HEK293 (cell line): ENCODE results near the gene WLS.
A peak's percentile ranks its signal among the peaks of the same experiment; 100 is the strongest.

Experiments used
- CTCF ChIA-PET: fragments of 350-600 bp; formaldehyde crosslinking; extraction: SDS; loops from one replicate; lab custom pipeline; 2021; ENCODE audit warnings: antibody characterized with exemption; lab: Yijun Ruan, JAX
- POLR2A ChIA-PET: fragments of 300-600 bp; formaldehyde crosslinking; extraction: SDS; loops from one replicate; lab custom pipeline; 2020; ENCODE audit warnings: antibody characterized with exemption, inconsistent platforms; lab: Yijun Ruan, JAX
- H3K27ac ChIP-seq: fragments of 200-500 bp; sonication (Bioruptor generic); 2 replicates; pipeline ENCODE4 v1.5.1; 2014; ENCODE audit warnings: low read depth, low read length, control low read depth, inconsistent platforms; ENCODE audit errors: extremely low read depth
- H3K36me3 ChIP-seq, 2 experiments: fragments of 200-500 bp in 1 of 2; sonication (Bioruptor generic) in 1 of 2; 1 replicate in 1 of 2; 2 replicates in 1 of 2; pipeline ENCODE4 v1.5.1; 2014 to 2017; ENCODE audit warnings: inconsistent platforms in 2 of 2, low read length in 2 of 2; ENCODE audit not compliant: control insufficient read depth in 2 of 2, insufficient read depth in 1 of 2
- H3K4me1 ChIP-seq: fragments of 200-500 bp; sonication (Bioruptor generic); 2 replicates; pipeline ENCODE4 v1.5.1; 2014; ENCODE audit warnings: mild to moderate bottlenecking, low read length, inconsistent platforms; ENCODE audit not compliant: control insufficient read depth, insufficient read depth
- H3K4me3 ChIP-seq: 2 replicates; pipeline ENCODE4 v1.5.1; 2011; ENCODE audit warnings: low read depth, mild to moderate bottlenecking, control low read depth, low read length, moderate library complexity
- H3K9me3 ChIP-seq: fragments of 200-500 bp; sonication (Bioruptor generic); 2 replicates; pipeline ENCODE4 v1.5.1; 2014; ENCODE audit warnings: low read depth, low read length, inconsistent platforms; ENCODE audit not compliant: control insufficient read depth, insufficient read depth
- BCL11B ChIP-seq: fragments of 450-650 bp; formaldehyde crosslinking; IDR thresholded peaks from 2 replicates; pipeline ENCODE4 v1.5.1; 2016; ENCODE audit warnings: low read depth, missing biosample characterization, missing genetic modification characterization
- GLIS2 ChIP-seq: fragments of 450-650 bp; formaldehyde crosslinking; IDR thresholded peaks from 2 replicates; pipeline ENCODE4 v1.5.1; 2016; ENCODE audit warnings: missing biosample characterization, missing genetic modification characterization
- KLF7 ChIP-seq: fragments of 450-650 bp; formaldehyde crosslinking; IDR thresholded peaks from 2 replicates; pipeline ENCODE4 v1.5.1; 2016; ENCODE audit warnings: missing biosample characterization, missing genetic modification characterization, borderline replicate concordance
- KLF8 ChIP-seq: fragments of 450-650 bp; formaldehyde crosslinking; IDR thresholded peaks from 2 replicates; pipeline ENCODE4 v1.5.1; 2016; ENCODE audit warnings: missing biosample characterization, missing genetic modification characterization
- OSR2 ChIP-seq: fragments of 450-650 bp; formaldehyde crosslinking; IDR thresholded peaks from 2 replicates; pipeline ENCODE4 v1.5.1; 2016; ENCODE audit warnings: missing biosample characterization, missing genetic modification characterization
- PATZ1 ChIP-seq: fragments of 450-650 bp; formaldehyde crosslinking; IDR thresholded peaks from 2 replicates; pipeline ENCODE4 v1.5.1; 2016; ENCODE audit warnings: missing biosample characterization, missing genetic modification characterization
- PRDM1 ChIP-seq: fragments of 450-650 bp; formaldehyde crosslinking; IDR thresholded peaks from 2 replicates; pipeline ENCODE4; 2016; ENCODE audit warnings: missing biosample characterization, missing genetic modification characterization
- SCRT2 ChIP-seq: fragments of 450-650 bp; formaldehyde crosslinking; IDR thresholded peaks from 2 replicates; pipeline ENCODE4 v1.5.1; 2016; ENCODE audit warnings: missing biosample characterization, missing genetic modification characterization
- YY1 ChIP-seq: fragments of 450-650 bp; formaldehyde crosslinking; IDR thresholded peaks from 2 replicates; pipeline ENCODE4 v1.5.1; 2018; ENCODE audit warnings: missing biosample characterization, missing genetic modification characterization
- ZBTB11 ChIP-seq: fragments of 450-650 bp; formaldehyde crosslinking; conservative IDR thresholded peaks from 2 replicates; pipeline ENCODE4 v1.5.1; 2016; ENCODE audit warnings: low read depth, missing biosample characterization, missing genetic modification characterization
- ZBTB17 ChIP-seq: fragments of 450-650 bp; formaldehyde crosslinking; IDR thresholded peaks from 2 replicates; pipeline ENCODE4 v1.5.1; 2016; ENCODE audit warnings: missing biosample characterization, missing genetic modification characterization
- ZFHX2 ChIP-seq: fragments of 450-650 bp; formaldehyde crosslinking; conservative IDR thresholded peaks from 2 replicates; pipeline ENCODE4 v1.5.1; 2016; ENCODE audit warnings: missing biosample characterization, missing genetic modification characterization
- ZIC2 ChIP-seq: fragments of 450-650 bp; formaldehyde crosslinking; IDR thresholded peaks from 2 replicates; pipeline ENCODE4 v1.5.1; 2016; ENCODE audit warnings: missing biosample characterization, missing genetic modification characterization
- ZNF140 ChIP-seq: fragments of 450-650 bp; formaldehyde crosslinking; IDR thresholded peaks from 2 replicates; pipeline ENCODE4 v1.5.1; 2016; ENCODE audit warnings: missing biosample characterization, missing genetic modification characterization
- ZNF18 ChIP-seq: fragments of 450-650 bp; formaldehyde crosslinking; IDR thresholded peaks from 2 replicates; pipeline ENCODE4 v1.5.1; 2016; ENCODE audit warnings: missing biosample characterization, missing genetic modification characterization
- ZNF292 ChIP-seq: fragments of 450-650 bp; formaldehyde crosslinking; IDR thresholded peaks from 2 replicates; pipeline ENCODE4 v1.5.1; 2016; ENCODE audit warnings: low read depth, missing biosample characterization, missing genetic modification characterization, borderline replicate concordance
- ZNF341 ChIP-seq: fragments of 450-650 bp; formaldehyde crosslinking; IDR thresholded peaks from 2 replicates; pipeline ENCODE4; 2016; ENCODE audit warnings: low read depth, missing biosample characterization, missing genetic modification characterization
- ZNF366 ChIP-seq: fragments of 450-650 bp; formaldehyde crosslinking; conservative IDR thresholded peaks from 2 replicates; pipeline ENCODE4 v1.5.1; 2016; ENCODE audit warnings: missing biosample characterization, missing genetic modification characterization
- ZNF398 ChIP-seq: fragments of 450-650 bp; formaldehyde crosslinking; IDR thresholded peaks from 2 replicates; pipeline ENCODE4 v1.5.1; 2017; ENCODE audit warnings: missing biosample characterization, missing genetic modification characterization
- ZNF510 ChIP-seq: fragments of 450-650 bp; formaldehyde crosslinking; IDR thresholded peaks from 2 replicates; pipeline ENCODE4 v1.5.1; 2018; ENCODE audit warnings: mild to moderate bottlenecking, missing genetic modification characterization, missing biosample characterization; ENCODE audit not compliant: insufficient replicate concordance
- ZNF513 ChIP-seq: fragments of 450-650 bp; IDR thresholded peaks from 2 replicates; pipeline ENCODE4 v1.5.1; 2018; ENCODE audit warnings: missing biosample characterization, missing genetic modification characterization
- ZNF600 ChIP-seq: fragments of 450-650 bp; formaldehyde crosslinking; IDR thresholded peaks from 2 replicates; pipeline ENCODE4 v1.5.1; 2016; ENCODE audit warnings: missing biosample characterization, missing genetic modification characterization
- ZNF621 ChIP-seq: fragments of 450-650 bp; formaldehyde crosslinking; IDR thresholded peaks from 2 replicates; pipeline ENCODE4 v1.5.1; 2017; ENCODE audit warnings: missing biosample characterization, missing genetic modification characterization
- ZNF629 ChIP-seq: fragments of 450-650 bp; formaldehyde crosslinking; IDR thresholded peaks from 2 replicates; pipeline ENCODE4 v1.5.1; 2017; ENCODE audit warnings: missing biosample characterization, missing genetic modification characterization
- ZNF843 ChIP-seq: fragments of 450-650 bp; formaldehyde crosslinking; IDR thresholded peaks from 2 replicates; pipeline ENCODE4 v1.5.1; 2016; ENCODE audit warnings: missing biosample characterization, missing genetic modification characterization
- ZSCAN4 ChIP-seq: fragments of 450-650 bp; formaldehyde crosslinking; IDR thresholded peaks from 2 replicates; pipeline ENCODE4 v1.5.1; 2017; ENCODE audit warnings: missing biosample characterization, missing genetic modification characterization

WLS gene

GRCh38 chr1:68231627-68232288 lies 565 bp downstream of the WLS start:
- Histone ChIP-seq H3K4me3 (peak overlapping the region; percentile 79), H3K27ac (peak overlapping the region; percentile 93), H3K9me3 (no peaks in the 10 kb centered on the region), H3K36me3 (peaks cover 0 to 3% of the 10 kb centered on the region in 2 experiments; a peak in 1 of 3 replicates), H3K4me1 (peaks cover 11% of the 10 kb centered on the region)
- CTCF ChIA-PET = interaction anchor here (0.8 to 3.4 kb wide), 8 partner anchors 10 to 114 kb away, joined by 3 to 15 read pairs (median 4); no protein-coding TSS in a partner anchor
- POLR2A ChIA-PET = interaction anchor here (0.5 to 3.4 kb wide), 23 partner anchors 8 to 1360 kb away, joined by 3 to 57 read pairs (median 3); partner anchors contain the start of gene GADD45A
- TF ChIP-seq ZNF140 (no peak), ZBTB11 (tag by site-specific recombination) (peak; percentile 84), ZIC2 (tag by site-specific recombination) (peak; percentile 16), ZNF621 (no peak), PATZ1 (tag by site-specific recombination) (peak; percentile 73), GLIS2 (tag by site-specific recombination) (no peak), OSR2 (peak; percentile 32; the same call in 1 of the 2 replicates), ZNF513 (no peak), ZNF398 (tag by site-specific recombination) (peak; percentile 97), ZFHX2 (tag by site-specific recombination) (peak; percentile 60), PRDM1 (tag by site-specific recombination) (peak; percentile 49), BCL11B (tag by site-specific recombination) (no peak), SCRT2 (tag by site-specific recombination) (peak; percentile 30; the same call in 1 of the 2 replicates), ZNF366 (tag by site-specific recombination) (peak; percentile 8; the same call in 1 of the 2 replicates), ZSCAN4 (tag by site-specific recombination) (no peak), KLF8 (tag by site-specific recombination) (no peak), ZNF843 (tag by site-specific recombination) (0 out of 2 replicates have a peak, but pooled peaks have one; percentile 12), ZNF629 (tag by site-specific recombination) (0 out of 2 replicates have a peak, but pooled peaks have one; percentile 55), ZNF510 (tag by site-specific recombination) (no peak), KLF7 (tag by site-specific recombination) (no peak), ZBTB17 (tag by site-specific recombination) (peak; percentile 19; the same call in 1 of the 2 replicates), ZNF18 (tag by site-specific recombination) (peak; percentile 43; the same call in 1 of the 2 replicates), ZNF341 (tag by site-specific recombination) (peak; percentile 69), YY1 (tag by site-specific recombination) (peak; percentile 31; the same call in 1 of the 2 replicates), ZNF600 (no peak), ZNF292 (tag by site-specific recombination) (no peak)
